ENCODE data around the gene NBEA.

The NBEA gene

GRCh38 chr13:35349673-35350278 lies 407.7 kb downstream of the NBEA start:
- no peak for DNase-seq (ENCODE audit: low spot score in 2 of 2)
- Mint-ChIP-seq H3K27me3 (no peaks in the 10 kb centered on the region), H3K27ac (ENCODE audit: low read depth) (no peak overlapping the region), H3K4me3 (no peak overlapping the region), H3K9me3 (peaks cover 8% of the 10 kb centered on the region), H3K4me1 (no peaks in the 10 kb centered on the region), H3K36me3 (ENCODE audit: insufficient read depth) (no peaks in the 10 kb centered on the region)
- ATAC-seq (replicated peaks; ENCODE audit: extremely low read depth, poor library complexity, severe bottlenecking), result no peak

GRCh38 chr13:35354285-35354684 lies 412.2 kb downstream of the NBEA start:
- Mint-ChIP-seq H3K4me3 (no peak overlapping the region), H3K36me3 (ENCODE audit: insufficient read depth) (no peaks in the 10 kb centered on the region), H3K9me3 (peaks cover 19% of the 10 kb centered on the region), H3K27me3 (no peaks in the 10 kb centered on the region), H3K4me1 (no peaks in the 10 kb centered on the region), H3K27ac (ENCODE audit: low read depth) (no peak overlapping the region)
- no peak for DNase-seq (ENCODE audit: low spot score in 2 of 2)
- no peak for ATAC-seq (replicated peaks; ENCODE audit: extremely low read depth, poor library complexity, severe bottlenecking)

- Mint-ChIP-seq H3K4me1 (no peaks in the 10 kb centered on the region), H3K27ac (ENCODE audit: low read depth) (no peak overlapping the region), H3K27me3 (no peaks in the 10 kb centered on the region), H3K36me3 (ENCODE audit: insufficient read depth) (no peaks in the 10 kb centered on the region), H3K9me3 (peaks cover 21% of the 10 kb centered on the region), H3K4me3 (no peak overlapping the region)
- DNase-seq (ENCODE audit: low spot score in 2 of 2) (no peak), ATAC-seq (replicated peaks; ENCODE audit: extremely low read depth, poor library complexity, severe bottlenecking) (no peak)
These were observed 412.8 kb downstream of the NBEA start for GRCh38 chr13:35354882-35355281.

GRCh38 chr13:35356572-35356971 lies 414.5 kb downstream of the NBEA start:
- no peak for ATAC-seq (replicated peaks; ENCODE audit: extremely low read depth, poor library complexity, severe bottlenecking)
- no peaks in the 10 kb centered on the region for H3K4me1 Mint-ChIP-seq
- H3K27me3 Mint-ChIP-seq, result no peaks in the 10 kb centered on the region
- peaks cover 27% of the 10 kb centered on the region for H3K9me3 Mint-ChIP-seq
- no peak for DNase-seq (ENCODE audit: low spot score in 2 of 2)
- H3K27ac Mint-ChIP-seq (ENCODE audit: low read depth), result no peak overlapping the region
- no peak overlapping the region for H3K4me3 Mint-ChIP-seq
- H3K36me3 Mint-ChIP-seq (ENCODE audit: insufficient read depth), result no peaks in the 10 kb centered on the region

GRCh38 chr13:35365883-35366282 lies 423.8 kb downstream of the NBEA start:
- ATAC-seq (replicated peaks; ENCODE audit: extremely low read depth, poor library complexity, severe bottlenecking), result no peak
- no peaks in the 10 kb centered on the region for H3K4me1 Mint-ChIP-seq
- peaks cover 21% of the 10 kb centered on the region for H3K9me3 Mint-ChIP-seq
- DNase-seq (ENCODE audit: low spot score in 2 of 2), result no peak
- no peak overlapping the region for H3K27ac Mint-ChIP-seq (ENCODE audit: low read depth)
- no peak overlapping the region for H3K4me3 Mint-ChIP-seq
- no peaks in the 10 kb centered on the region for H3K36me3 Mint-ChIP-seq (ENCODE audit: insufficient read depth)
- no peaks in the 10 kb centered on the region for H3K27me3 Mint-ChIP-seq

- H3K4me3 Mint-ChIP-seq, result no peak overlapping the region
- H3K9me3 Mint-ChIP-seq, result peaks cover 33% of the 10 kb centered on the region
- no peaks in the 10 kb centered on the region for H3K27me3 Mint-ChIP-seq
- DNase-seq (ENCODE audit: low spot score in 2 of 2), result no peak
- ATAC-seq (replicated peaks; ENCODE audit: extremely low read depth, poor library complexity, severe bottlenecking), result no peak
- no peaks in the 10 kb centered on the region for H3K36me3 Mint-ChIP-seq (ENCODE audit: insufficient read depth)
- no peak overlapping the region for H3K27ac Mint-ChIP-seq (ENCODE audit: low read depth)
- no peaks in the 10 kb centered on the region for H3K4me1 Mint-ChIP-seq
These were observed 425.5 kb downstream of the NBEA start for GRCh38 chr13:35367586-35367985.

DNA sequence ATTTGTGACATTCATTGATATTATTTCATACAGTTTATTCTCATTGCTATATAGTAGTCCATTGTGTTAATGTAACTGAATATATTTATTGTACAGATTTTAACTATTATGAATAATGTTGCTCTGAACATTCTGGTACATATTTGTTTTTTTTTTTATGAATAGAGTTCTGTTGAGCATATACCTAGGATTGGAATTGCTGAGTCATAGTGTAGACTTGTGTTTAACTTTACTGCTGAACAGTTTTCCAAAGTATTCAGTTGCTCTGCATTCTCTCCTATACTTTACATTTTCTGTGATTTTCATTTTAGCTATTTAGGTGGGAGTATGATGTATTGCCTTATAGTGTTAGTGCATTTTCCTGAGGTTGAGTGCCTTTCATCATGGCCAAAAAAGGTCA lies 436.9 kb downstream of the NBEA start:
- H3K27me3 Mint-ChIP-seq, result no peaks in the 10 kb centered on the region
- peaks cover 9% of the 10 kb centered on the region for H3K9me3 Mint-ChIP-seq
- H3K36me3 Mint-ChIP-seq (ENCODE audit: insufficient read depth), result no peaks in the 10 kb centered on the region
- ATAC-seq (replicated peaks; ENCODE audit: extremely low read depth, poor library complexity, severe bottlenecking) (no peak), DNase-seq (ENCODE audit: low spot score in 2 of 2) (no peak)
- no peak overlapping the region for H3K4me3 Mint-ChIP-seq
- no peaks in the 10 kb centered on the region for H3K4me1 Mint-ChIP-seq
- H3K27ac Mint-ChIP-seq (ENCODE audit: low read depth), result no peak overlapping the region

- ATAC-seq (replicated peaks; ENCODE audit: extremely low read depth, poor library complexity, severe bottlenecking) (no peak), DNase-seq (ENCODE audit: low spot score in 2 of 2) (no peak)
- no peaks in the 10 kb centered on the region for H3K27me3 Mint-ChIP-seq
- H3K36me3 Mint-ChIP-seq (ENCODE audit: insufficient read depth), result no peaks in the 10 kb centered on the region
- no peak overlapping the region for H3K27ac Mint-ChIP-seq (ENCODE audit: low read depth)
- H3K4me1 Mint-ChIP-seq, result no peaks in the 10 kb centered on the region
- H3K9me3 Mint-ChIP-seq, result peaks cover 9% of the 10 kb centered on the region
- H3K4me3 Mint-ChIP-seq, result no peak overlapping the region
These were observed 437.6 kb downstream of the NBEA start for GRCh38 chr13:35379663-35380062.

DNA sequence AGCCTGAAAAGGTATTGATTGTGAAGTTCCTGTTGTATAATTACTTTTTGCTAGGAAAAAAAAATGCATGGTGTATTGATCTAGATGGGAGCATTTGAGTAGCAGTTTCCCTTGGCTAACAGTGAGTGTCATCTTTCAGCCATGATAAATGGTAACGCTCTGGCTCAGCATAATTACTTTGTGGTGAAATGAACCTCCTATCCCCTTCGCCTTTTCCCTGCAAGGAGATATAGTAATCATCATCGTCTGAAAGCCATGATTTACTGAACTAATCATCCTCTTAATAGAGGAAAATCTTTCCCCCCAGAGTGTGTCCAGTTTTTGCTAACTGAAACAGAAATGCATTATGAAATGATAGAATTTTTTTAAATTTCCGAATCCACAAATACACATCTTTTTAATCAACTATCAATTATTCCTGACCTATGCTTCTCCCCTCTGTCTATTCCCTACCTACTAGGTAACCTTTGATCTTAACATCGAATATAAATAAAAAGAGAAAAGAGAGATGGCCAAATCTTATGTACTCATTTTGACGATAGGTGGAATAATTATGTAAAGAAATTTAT lies 445.7 kb downstream of the NBEA start:
- Mint-ChIP-seq H3K36me3 (ENCODE audit: insufficient read depth) (no peaks in the 10 kb centered on the region), H3K4me3 (no peak overlapping the region), H3K9me3 (peaks cover 9% of the 10 kb centered on the region), H3K27me3 (no peaks in the 10 kb centered on the region), H3K27ac (ENCODE audit: low read depth) (no peak overlapping the region), H3K4me1 (no peaks in the 10 kb centered on the region)
- DNase-seq (ENCODE audit: low spot score in 2 of 2), result no peak
- no peak for ATAC-seq (replicated peaks; ENCODE audit: extremely low read depth, poor library complexity, severe bottlenecking)

DNA sequence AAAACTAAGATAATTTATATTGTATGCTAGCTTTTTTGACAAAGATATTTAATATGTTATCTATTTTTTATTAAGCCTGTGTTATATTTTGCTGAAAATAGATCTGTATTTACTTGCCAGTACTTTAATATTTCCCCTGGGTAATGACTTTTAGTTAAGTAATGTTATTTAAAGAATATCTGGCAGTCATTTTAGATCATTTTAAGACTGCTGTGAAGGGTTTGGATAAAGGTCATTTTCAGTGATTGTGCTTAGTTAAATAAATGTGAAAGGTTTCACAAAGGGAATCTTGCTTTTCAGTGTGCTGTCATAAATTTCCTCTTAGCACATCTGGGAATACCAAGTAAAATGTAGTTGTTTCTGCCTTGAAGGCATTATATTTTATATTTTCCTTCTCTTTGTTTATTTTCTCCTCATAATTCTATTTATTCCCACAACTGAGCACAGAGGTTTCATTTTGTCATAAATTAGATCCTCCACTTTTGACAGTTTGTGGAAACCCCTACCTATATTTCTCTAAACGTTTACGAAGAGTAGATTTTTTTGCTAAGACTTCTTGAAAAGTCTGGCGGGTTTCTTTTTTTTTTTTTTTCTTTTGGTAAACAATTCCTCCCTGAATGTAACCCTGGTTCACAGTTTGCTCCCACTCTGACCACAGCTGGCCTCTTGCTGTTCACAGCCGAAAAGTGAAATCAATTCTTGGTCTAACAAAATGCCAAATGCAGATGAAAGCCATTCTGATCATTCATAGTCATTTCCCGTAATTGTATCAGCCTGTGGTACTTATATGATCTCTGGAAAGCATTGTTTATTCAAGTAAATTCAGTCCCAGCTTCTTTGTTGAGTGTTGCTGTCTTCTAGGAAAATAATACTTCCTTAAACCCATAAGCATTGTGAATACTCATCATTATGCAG lies 446.6 kb downstream of the NBEA start:
- no peak overlapping the region for H3K27ac Mint-ChIP-seq (ENCODE audit: low read depth)
- H3K9me3 Mint-ChIP-seq, result peaks cover under 1% of the 10 kb centered on the region
- H3K4me3 Mint-ChIP-seq, result no peak overlapping the region
- no peak for DNase-seq (ENCODE audit: low spot score in 2 of 2)
- no peaks in the 10 kb centered on the region for H3K27me3 Mint-ChIP-seq
- no peak for ATAC-seq (replicated peaks; ENCODE audit: extremely low read depth, poor library complexity, severe bottlenecking)
- H3K4me1 Mint-ChIP-seq, result no peaks in the 10 kb centered on the region
- H3K36me3 Mint-ChIP-seq (ENCODE audit: insufficient read depth), result no peaks in the 10 kb centered on the region

DNA sequence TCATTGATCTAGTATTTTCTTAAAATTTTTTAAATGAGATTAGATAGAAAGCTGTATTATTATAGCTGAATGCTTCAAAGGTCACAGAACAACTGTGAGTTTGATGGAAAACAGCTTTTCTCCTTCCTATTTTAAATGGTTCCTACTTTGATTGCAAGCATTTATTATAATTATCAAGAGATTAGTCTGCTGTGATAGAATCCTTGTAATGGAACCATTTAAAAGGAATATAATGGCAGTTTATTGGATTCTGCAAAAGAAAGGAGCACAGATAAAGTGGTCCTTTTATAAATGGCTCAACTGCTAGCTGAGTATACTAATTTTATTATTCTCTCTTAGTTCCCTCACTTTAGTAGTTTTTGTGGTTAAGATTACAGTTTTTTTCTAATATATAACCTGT lies 447.5 kb downstream of the NBEA start:
- Mint-ChIP-seq H3K4me1 (no peaks in the 10 kb centered on the region), H3K9me3 (peaks cover 6% of the 10 kb centered on the region)
- ATAC-seq (replicated peaks; ENCODE audit: extremely low read depth, poor library complexity, severe bottlenecking), result no peak

DNA sequence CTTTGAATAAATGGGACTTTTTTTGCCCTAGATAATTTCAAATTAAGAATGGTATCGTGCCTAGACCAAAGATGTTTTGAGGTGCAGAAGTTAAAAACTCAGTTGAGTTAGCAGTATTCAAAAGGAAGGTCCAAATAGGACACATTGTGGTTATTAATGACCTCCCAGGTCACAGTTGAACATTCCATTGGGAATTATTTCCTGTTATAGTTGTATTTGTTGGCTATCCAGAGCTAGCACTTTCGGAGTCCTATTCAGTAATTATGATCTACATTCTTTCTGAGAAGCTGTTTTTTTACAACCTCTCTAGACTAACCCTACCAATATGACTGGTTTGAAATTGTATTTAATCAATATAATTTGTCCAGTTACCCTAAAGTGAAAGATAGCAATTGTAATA lies 450.7 kb downstream of the NBEA start:
- no peaks in the 10 kb centered on the region for H3K4me1 Mint-ChIP-seq
- no peak for DNase-seq (ENCODE audit: low spot score in 2 of 2)
- H3K27me3 Mint-ChIP-seq, result no peaks in the 10 kb centered on the region
- ATAC-seq (replicated peaks; ENCODE audit: extremely low read depth, poor library complexity, severe bottlenecking), result no peak
- no peaks in the 10 kb centered on the region for H3K36me3 Mint-ChIP-seq (ENCODE audit: insufficient read depth)
- H3K9me3 Mint-ChIP-seq, result peaks cover 20% of the 10 kb centered on the region
- H3K27ac Mint-ChIP-seq (ENCODE audit: low read depth), result no peak overlapping the region
- no peak overlapping the region for H3K4me3 Mint-ChIP-seq

More for the DNA sequence above, 447.5 kb downstream of the NBEA start:
- H3K4me3 Mint-ChIP-seq, result no peak overlapping the region
- H3K27ac Mint-ChIP-seq (ENCODE audit: low read depth), result no peak overlapping the region
- no peaks in the 10 kb centered on the region for H3K36me3 Mint-ChIP-seq (ENCODE audit: insufficient read depth)
- H3K27me3 Mint-ChIP-seq, result no peaks in the 10 kb centered on the region
- no peak for DNase-seq (ENCODE audit: low spot score in 2 of 2)

DNA sequence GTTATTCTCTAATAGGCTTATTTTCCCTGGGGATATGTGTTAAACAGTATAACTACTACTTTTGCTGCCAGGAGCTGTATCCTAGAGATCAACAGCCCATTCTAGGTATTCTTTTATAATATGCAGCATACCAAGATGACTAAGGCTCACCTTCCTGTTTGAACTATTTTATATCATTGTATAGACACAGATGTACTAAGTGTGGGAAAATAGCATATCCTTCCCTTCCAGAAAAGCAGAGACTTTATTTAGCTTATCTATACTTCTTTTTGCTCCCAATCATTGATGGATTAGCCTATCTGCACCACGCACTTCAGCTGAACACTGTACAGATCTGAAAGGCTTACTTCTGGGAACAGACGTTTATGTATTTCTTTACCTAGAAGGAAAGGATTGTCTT lies 451.8 kb downstream of the NBEA start:
- Mint-ChIP-seq H3K27ac (ENCODE audit: low read depth) (no peak overlapping the region), H3K4me1 (no peaks in the 10 kb centered on the region), H3K27me3 (no peaks in the 10 kb centered on the region), H3K4me3 (no peak overlapping the region), H3K9me3 (peaks cover 20% of the 10 kb centered on the region), H3K36me3 (ENCODE audit: insufficient read depth) (no peaks in the 10 kb centered on the region)
- ATAC-seq (replicated peaks; ENCODE audit: extremely low read depth, poor library complexity, severe bottlenecking) (no peak), DNase-seq (ENCODE audit: low spot score in 2 of 2) (no peak)

Measured in central memory CD8-positive, alpha-beta T cell (primary cell).